Subcutaneous adipose tissue (tissue), 4 donors: Measurements from ENCODE around the gene FZR1. TPM values are rescaled to one million over a fixed set of nuclear protein-coding genes. Genes with fewer than 3 reads are reported as not detected.

Experiments
- total RNA-seq, 4 donors: library from RNA; depleted of rRNA; stranded (reverse); fragments of >200 nt; gene quantifications; one replicate each; pipeline ENCODE4 v1.1.0, GENCODE V29; 2016
- TF ChIP-seq, protein P1 (sequence below): fragments of 450-650 bp; IDR thresholded peaks from one replicate; pipeline ENCODE4 v1.5.1; 2016; ENCODE audit warnings: low read depth, mild to moderate bottlenecking, control low read depth, antibody characterized with exemption, moderate library complexity

FZR1 gene
- total RNA-seq, 4 donors from 2014 or later, result 8.2 to 28.3 (median 13.0) TPM

DNA sequence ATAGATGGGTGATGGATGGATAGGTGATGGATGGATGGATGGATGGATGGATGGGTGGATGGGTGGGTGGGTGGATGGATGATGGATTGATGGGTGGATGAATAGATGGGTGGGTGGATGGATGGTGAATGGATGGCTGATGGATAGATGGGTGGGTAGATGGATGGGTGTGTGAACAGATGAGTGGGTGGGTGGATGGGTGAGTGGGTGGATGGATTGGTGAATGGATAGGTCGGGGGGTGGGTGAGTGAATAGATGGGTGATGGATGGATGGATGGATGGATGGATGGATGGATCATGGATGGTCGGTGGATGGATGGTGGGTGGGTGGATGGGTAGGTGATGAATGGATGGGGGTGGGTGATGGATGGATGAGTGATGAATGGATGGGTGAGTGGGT, 29.3 kb upstream of the FZR1 start:
- TF ChIP-seq, protein P1, sequence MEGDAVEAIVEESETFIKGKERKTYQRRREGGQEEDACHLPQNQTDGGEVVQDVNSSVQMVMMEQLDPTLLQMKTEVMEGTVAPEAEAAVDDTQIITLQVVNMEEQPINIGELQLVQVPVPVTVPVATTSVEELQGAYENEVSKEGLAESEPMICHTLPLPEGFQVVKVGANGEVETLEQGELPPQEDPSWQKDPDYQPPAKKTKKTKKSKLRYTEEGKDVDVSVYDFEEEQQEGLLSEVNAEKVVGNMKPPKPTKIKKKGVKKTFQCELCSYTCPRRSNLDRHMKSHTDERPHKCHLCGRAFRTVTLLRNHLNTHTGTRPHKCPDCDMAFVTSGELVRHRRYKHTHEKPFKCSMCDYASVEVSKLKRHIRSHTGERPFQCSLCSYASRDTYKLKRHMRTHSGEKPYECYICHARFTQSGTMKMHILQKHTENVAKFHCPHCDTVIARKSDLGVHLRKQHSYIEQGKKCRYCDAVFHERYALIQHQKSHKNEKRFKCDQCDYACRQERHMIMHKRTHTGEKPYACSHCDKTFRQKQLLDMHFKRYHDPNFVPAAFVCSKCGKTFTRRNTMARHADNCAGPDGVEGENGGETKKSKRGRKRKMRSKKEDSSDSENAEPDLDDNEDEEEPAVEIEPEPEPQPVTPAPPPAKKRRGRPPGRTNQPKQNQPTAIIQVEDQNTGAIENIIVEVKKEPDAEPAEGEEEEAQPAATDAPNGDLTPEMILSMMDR, result no peak

DNA sequence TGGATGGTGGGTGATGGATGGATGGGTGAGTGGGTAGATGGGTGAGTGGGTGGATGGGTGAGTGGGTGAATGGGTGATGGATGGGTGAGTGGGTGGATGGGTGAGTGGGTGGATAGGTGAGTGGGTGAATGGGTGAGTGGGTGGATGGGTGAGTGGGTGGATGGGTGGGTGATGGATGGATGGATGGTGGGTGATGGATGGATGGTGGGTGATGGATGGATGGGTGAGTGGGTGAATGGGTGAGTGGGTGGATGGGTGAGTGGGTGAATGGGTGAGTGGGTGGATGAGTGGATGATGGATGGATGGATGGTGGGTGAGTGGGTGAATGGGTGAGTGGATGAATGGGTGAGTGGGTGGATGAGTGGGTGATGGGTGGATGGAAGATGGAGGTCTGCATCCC, 28.6 kb upstream of the FZR1 start:
- TF ChIP-seq, protein P1, result no peak

DNA sequence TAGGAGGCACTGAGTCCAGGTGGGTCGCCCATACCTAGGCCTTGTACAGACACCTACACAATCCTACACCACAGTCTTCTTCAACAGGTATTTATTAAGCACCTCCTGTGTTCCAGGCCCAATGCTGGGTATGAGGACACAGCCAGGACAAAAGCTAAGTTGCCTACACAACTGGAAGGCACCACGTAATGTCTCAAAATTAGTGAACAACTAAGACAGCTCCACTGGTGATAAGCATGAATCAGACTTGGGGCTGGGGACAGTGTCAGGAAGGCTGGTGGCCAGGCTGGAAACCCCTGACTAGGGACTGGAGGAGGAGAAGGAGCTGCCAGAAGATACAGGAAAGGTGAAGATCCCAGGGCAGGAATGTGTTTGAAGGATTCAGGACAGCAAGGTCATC, 28.2 kb upstream of the FZR1 start:
- TF ChIP-seq, protein P1, result no peak

DNA sequence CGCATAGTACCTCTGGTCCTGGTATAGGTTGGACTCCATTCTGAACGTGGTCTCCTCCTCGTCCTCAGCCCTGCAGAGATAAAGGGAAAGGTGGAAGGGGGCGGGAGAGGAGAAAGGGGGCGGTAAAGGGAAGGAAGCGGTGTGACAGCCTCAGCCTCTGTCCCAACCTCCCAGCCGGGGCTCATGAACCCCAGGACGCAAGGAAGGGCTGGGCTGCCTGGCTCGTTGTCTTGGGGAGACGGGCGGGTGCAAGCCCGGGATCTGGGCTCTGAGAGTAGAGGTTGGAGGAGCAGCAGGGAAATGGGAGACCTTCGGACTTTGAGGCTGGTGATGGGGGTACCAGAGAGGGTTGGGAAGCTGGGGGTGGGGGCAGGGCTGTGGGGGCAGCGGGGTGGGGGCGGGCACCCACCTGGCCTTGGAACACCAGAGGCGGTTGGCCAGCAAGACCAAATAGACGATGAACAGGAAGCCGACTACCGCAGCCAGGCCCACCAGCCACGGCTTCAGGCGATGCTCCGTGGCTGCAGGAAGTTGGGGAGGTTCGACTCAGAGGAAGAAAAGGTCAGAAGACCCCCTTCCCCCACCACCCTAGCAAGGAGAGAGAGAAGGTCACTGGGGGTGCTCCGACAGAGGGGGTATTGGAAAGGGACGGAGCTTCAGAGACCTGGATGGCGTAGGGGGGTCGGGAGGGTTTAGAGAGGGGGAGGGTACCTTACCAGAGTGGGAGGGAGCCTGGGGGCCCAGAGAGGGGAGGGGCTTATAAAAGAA, 27.5 kb upstream of the FZR1 start:
- TF ChIP-seq, protein P1, result no peak

DNA sequence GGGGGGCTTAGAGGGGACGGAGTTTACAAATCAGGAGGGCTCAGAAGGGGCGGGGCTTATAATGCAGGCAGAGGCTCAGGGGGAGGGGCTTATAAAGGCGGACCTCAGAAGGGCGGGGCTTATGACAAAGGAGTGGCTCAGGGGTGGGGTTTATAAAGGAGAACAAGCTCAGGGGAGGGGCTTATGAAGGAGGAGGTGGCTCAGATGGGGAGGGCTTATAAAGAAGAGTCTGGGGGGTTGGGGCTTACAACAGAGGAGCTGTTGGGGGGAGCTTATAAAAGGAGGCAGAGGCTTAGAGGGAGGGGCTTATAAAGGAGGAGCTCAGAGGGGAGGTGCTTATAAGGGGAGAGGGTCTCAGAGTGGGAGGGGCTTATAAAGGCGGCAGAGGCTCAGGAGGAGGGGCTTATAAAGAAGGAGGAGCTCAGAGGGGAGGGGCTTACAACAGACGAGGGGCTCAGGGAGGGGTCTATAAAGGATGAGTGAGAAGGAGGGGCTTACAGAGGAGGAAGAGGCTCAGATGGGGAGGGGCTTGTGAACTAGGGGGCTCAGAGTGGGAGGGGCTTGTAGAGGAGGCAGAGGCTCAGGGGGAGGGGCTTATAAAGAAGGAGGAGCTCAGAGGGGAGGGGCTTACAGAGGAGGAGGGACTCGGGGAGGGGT, 26.8 kb upstream of the FZR1 start:
- TF ChIP-seq, protein P1, result no peak

DNA sequence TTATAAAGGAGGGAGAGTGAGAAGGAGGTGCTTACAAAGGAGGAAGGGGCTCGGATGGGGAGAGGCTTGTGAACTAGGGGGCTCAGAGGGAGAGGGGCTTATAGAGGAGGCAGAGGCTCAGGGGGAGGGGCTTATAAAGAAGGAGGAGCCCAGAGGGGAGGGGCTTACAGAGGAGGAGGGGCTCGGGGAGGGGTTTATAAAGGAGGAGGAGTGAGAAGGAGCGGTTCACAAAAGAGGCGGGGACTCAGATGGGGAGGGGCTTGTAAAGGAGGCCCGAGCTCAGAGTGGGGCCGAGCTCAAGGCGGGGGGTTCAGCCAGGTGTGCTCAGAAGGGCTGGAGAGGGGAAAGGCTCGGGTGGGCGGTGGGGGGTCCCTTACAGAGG, 26.3 kb upstream of the FZR1 start:
- TF ChIP-seq, protein P1, result no peak

DNA sequence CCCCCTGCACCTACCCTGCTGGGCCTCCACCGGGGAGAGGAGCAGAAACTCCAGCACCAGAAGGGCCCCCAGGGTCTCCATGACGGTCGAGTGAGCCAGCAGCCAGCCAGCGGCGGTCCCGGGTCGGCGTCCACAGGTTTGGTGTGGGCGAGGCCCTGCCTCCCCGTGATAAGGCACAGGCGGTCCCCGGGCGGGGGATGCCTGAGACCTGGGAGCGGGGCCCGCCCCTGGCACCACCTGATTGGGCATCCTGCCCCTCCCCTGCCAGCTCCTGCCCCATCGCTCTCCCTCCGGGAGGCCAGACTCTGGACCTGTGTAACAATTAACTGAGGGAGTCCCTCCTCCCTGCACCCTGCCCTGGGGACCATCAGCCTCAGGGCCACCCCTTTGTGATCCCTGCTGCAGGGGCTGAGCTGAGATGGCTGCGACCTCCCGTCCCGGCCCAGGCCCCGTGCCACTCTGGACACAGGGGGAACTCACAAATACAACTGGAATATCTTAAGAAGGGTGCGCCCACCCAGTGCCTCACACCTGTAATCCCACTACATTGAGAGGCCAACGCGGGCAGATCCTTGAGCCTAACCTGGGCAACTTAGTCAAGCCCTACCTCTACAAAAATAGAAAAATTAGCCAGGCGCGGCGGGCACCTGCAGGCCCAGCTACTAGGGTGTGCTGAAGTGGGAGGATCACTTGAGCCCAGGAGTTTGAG, 25.6 kb upstream of the FZR1 start, which contains the start of gene SMIM24:
SMIM24 (minus strand) TSS at position 143 of the 709 bp plus-strand sequence; CDS start at position 81, 62 bp downstream.
- TF ChIP-seq, protein P1, result no peak
